NCI-H82 treated with DMSO at 0.1 percent for 48 hours (cell line): ENCODE measurements around the gene AFDN.

Experiments
- DNase-seq: peaks from one replicate; lab custom pipeline; 2025; ENCODE audit not compliant: unreplicated experiment; lab: John Stamatoyannopoulos, UW

Gene AFDN

GRCh38 chr6:167826896-167827582 lies at the start of gene AFDN:
TSS of gene AFDN (plus strand) at chr6:167826911. CDS start at chr6:167827133, 222 bp downstream.
- no peak for DNase-seq

- DNase-seq: no peak
Observed at GRCh38 chr6:167778497-167779128, 48.1 kb upstream of the AFDN start.

- DNase-seq: no peak
Observed at GRCh38 chr6:167779129-167779992, 47.4 kb upstream of the AFDN start.

- DNase-seq: no peak
Observed at GRCh38 chr6:167779993-167780655, 46.6 kb upstream of the AFDN start.

- no peak for DNase-seq
Observed at GRCh38 chr6:167781066-167781767, 45.5 kb upstream of the AFDN start.

GRCh38 chr6:167781868-167782267 lies 44.8 kb upstream of the AFDN start:
- DNase-seq: no peak

- DNase-seq: no peak
Observed at GRCh38 chr6:167782698-167783517, 43.8 kb upstream of the AFDN start.

GRCh38 chr6:167786853-167787675 lies 39.6 kb upstream of the AFDN start:
- no peak for DNase-seq

GRCh38 chr6:167787896-167788562 lies 38.7 kb upstream of the AFDN start:
- no peak for DNase-seq

GRCh38 chr6:167788563-167788903 lies 38.2 kb upstream of the AFDN start:
- no peak for DNase-seq

- no peak for DNase-seq
Observed at GRCh38 chr6:167789358-167789757, 37.4 kb upstream of the AFDN start.

GRCh38 chr6:167791091-167791779 lies 35.5 kb upstream of the AFDN start:
- DNase-seq: no peak

GRCh38 chr6:167791780-167792478 lies 34.8 kb upstream of the AFDN start:
- no peak for DNase-seq

GRCh38 chr6:167793421-167793820 lies 33.3 kb upstream of the AFDN start:
- no peak for DNase-seq

- DNase-seq: no peak
Observed at GRCh38 chr6:167794161-167795157, 32.3 kb upstream of the AFDN start.

- no peak for DNase-seq
Observed at GRCh38 chr6:167795321-167795811, 31.3 kb upstream of the AFDN start.
